A549 (cell line): ENCODE data around the gene DARS2. TPM values are rescaled to one million over a fixed set of nuclear protein-coding genes. Genes with fewer than 3 reads are reported as not detected.

Experiments used
- ATAC-seq, 2 experiments: fragments of 200-7000 bp in 1 of 2; fragments of >200 bp in 1 of 2; cut with Nextera tagmentation in 1 of 2; cut with Tn5 transposase in 1 of 2; 3 replicates each; pipeline versions ENCODE4 v1.8.0 to v1.9.1; 2018 to 2020; ENCODE audit warnings: mild to moderate bottlenecking in 1 of 2, moderate library complexity in 1 of 2
- CTCF ChIA-PET: fragments of 300-600 bp; sonication (Branson Sonifier 250); formaldehyde crosslinking; extraction: SDS; loops from one replicate; lab custom pipeline; 2021; ENCODE audit warnings: antibody characterized with exemption, inconsistent platforms; lab: Yijun Ruan, JAX
- POLR2A ChIA-PET: fragments of 350-600 bp; formaldehyde crosslinking; extraction: SDS; loops from one replicate; lab custom pipeline; 2021; ENCODE audit warnings: antibody characterized with exemption, inconsistent platforms; lab: Yijun Ruan, JAX
- DNase-seq, 2 experiments: peaks; one replicate each; pipeline versions ENCODE4 v3.0.0 to v3.0.0-alpha.2; 2011 to 2016; ENCODE audit warnings: low read depth in 1 of 2, low spot score in 1 of 2
- FAIRE-seq: peaks from 2 replicates; lab custom pipeline; 2011; peaks lifted over from hg19 to GRCh38; lab: Jason Lieb, UNC
- H3K27ac ChIP-seq, 2 experiments: fragments of >200 bp; sonication (Bioruptor Twin); formaldehyde crosslinking; 3 replicates each; pipeline ENCODE4 v1.5.1; 2016 to 2017
- H3K4me1 ChIP-seq: fragments of >200 bp; sonication (Bioruptor Twin); formaldehyde crosslinking; 3 replicates; pipeline ENCODE4 v1.6.1; 2016
- H3K4me2 ChIP-seq: fragments of >200 bp; sonication (Bioruptor Twin); formaldehyde crosslinking; 3 replicates; pipeline ENCODE4 v1.6.1; 2016
- H3K4me3 ChIP-seq: fragments of >200 bp; sonication (Bioruptor Twin); formaldehyde crosslinking; 3 replicates; pipeline ENCODE4 v1.5.1; 2016
- H3K9me3 ChIP-seq: fragments of >200 bp; sonication (Bioruptor Twin); formaldehyde crosslinking; 3 replicates; pipeline ENCODE4 v1.6.1; 2016
- CBX8 ChIP-seq: fragments of 200-600 bp; sonication (generic); IDR thresholded peaks from 2 replicates; pipeline ENCODE4 v1.6.1; 2016
- CHD4 ChIP-seq: fragments of 200-600 bp; sonication (generic); IDR thresholded peaks from 2 replicates; pipeline ENCODE4 v1.6.1; 2016; ENCODE audit warnings: antibody characterized with exemption, mild to moderate bottlenecking, borderline replicate concordance
- EHF ChIP-seq: fragments of 250-450 bp; sonication (Bioruptor Pico); IDR thresholded peaks from 2 replicates; pipeline ENCODE4 v1.5.0; 2020; ENCODE audit warnings: mild to moderate bottlenecking
- EHMT2 ChIP-seq: fragments of 200-600 bp; sonication (generic); IDR thresholded peaks from 2 replicates; pipeline ENCODE4 v1.6.1; 2016; ENCODE audit warnings: antibody characterized with exemption, low read depth, mild to moderate bottlenecking, moderate library complexity
- ESRRA ChIP-seq: fragments of 150-350 bp; IDR thresholded peaks from 2 replicates; pipeline ENCODE4 v1.6.1; 2014; ENCODE audit warnings: mild to moderate bottlenecking, low read length, borderline replicate concordance
- FOXS1 ChIP-seq: fragments of 250-450 bp; sonication (Bioruptor Pico); IDR thresholded peaks from 2 replicates; pipeline ENCODE4 v1.5.0; 2020; ENCODE audit warnings: mild to moderate bottlenecking, moderate library complexity
- GATA3 ChIP-seq: IDR thresholded peaks from 2 replicates; pipeline ENCODE4 v1.6.1; 2012; ENCODE audit warnings: borderline replicate concordance
- HDAC2 ChIP-seq: fragments of 200-600 bp; sonication (generic); IDR thresholded peaks from 2 replicates; pipeline ENCODE4 v1.6.1; 2016
- HEYL ChIP-seq: fragments of 250-450 bp; sonication (Bioruptor Pico); IDR thresholded peaks from 2 replicates; pipeline ENCODE4 v1.8.0; 2021; ENCODE audit warnings: mild to moderate bottlenecking, moderate library complexity
- HOXA7 ChIP-seq: fragments of 250-450 bp; sonication (Bioruptor Pico); IDR thresholded peaks from 2 replicates; pipeline ENCODE4 v1.5.0; 2020; ENCODE audit warnings: mild to moderate bottlenecking, moderate library complexity
- HOXB13 ChIP-seq: fragments of 250-450 bp; sonication (Bioruptor Pico); IDR thresholded peaks from 2 replicates; pipeline ENCODE4 v1.5.0; 2020; ENCODE audit warnings: low read depth, mild to moderate bottlenecking, moderate library complexity
- HOXB5 ChIP-seq: fragments of 250-450 bp; sonication (Bioruptor Pico); IDR thresholded peaks from 2 replicates; pipeline ENCODE4 v1.5.0; 2020; ENCODE audit warnings: mild to moderate bottlenecking, moderate library complexity
- JUN ChIP-seq, 2 experiments: fragments of >200 bp; sonication (Bioruptor Twin); formaldehyde crosslinking; IDR thresholded peaks; 2 replicates in 1 of 2; 3 replicates in 1 of 2; pipeline ENCODE4 v1.6.1; 2016 to 2017
- KDM1A ChIP-seq: fragments of 200-600 bp; sonication (generic); IDR thresholded peaks from 2 replicates; pipeline ENCODE4 v1.6.1; 2016; ENCODE audit warnings: low read depth, mild to moderate bottlenecking
- MYC ChIP-seq: IDR thresholded peaks from 2 replicates; pipeline ENCODE4 v1.6.1; 2012; ENCODE audit warnings: mild to moderate bottlenecking, inconsistent platforms, low read length, improper control_type of control experiment, borderline replicate concordance
- NPAS2 ChIP-seq: fragments of 250-450 bp; sonication (Bioruptor Pico); IDR thresholded peaks from 2 replicates; pipeline ENCODE4 v1.8.0; 2022; ENCODE audit warnings: mild to moderate bottlenecking, moderate library complexity, borderline replicate concordance
- POLR2AphosphoS2 ChIP-seq: conservative IDR thresholded peaks from 2 replicates; pipeline ENCODE4 v1.6.1; 2012; ENCODE audit warnings: low read length, improper control_type of control experiment, inconsistent platforms
- RAD21 ChIP-seq, 2 experiments: fragments of >200 bp in 1 of 2; sonication (Bioruptor Twin) in 1 of 2; formaldehyde crosslinking in 1 of 2; IDR thresholded peaks in 1 of 2; conservative IDR thresholded peaks in 1 of 2; 2 replicates in 1 of 2; 3 replicates in 1 of 2; pipeline ENCODE4 v1.6.1; 2012 to 2018; ENCODE audit warnings: inconsistent platforms in 1 of 2
- RCOR1 ChIP-seq: fragments of 150-350 bp; IDR thresholded peaks from 2 replicates; pipeline ENCODE4 v1.6.1; 2014; ENCODE audit warnings: antibody characterized with exemption, low read length, low read depth
- RFX5 ChIP-seq: fragments of 450-650 bp; IDR thresholded peaks from 2 replicates; pipeline ENCODE4 v1.7.1; 2014; ENCODE audit warnings: antibody characterized with exemption, mild to moderate bottlenecking, moderate library complexity
- SMC3 ChIP-seq: fragments of >200 bp; sonication (Bioruptor Twin); formaldehyde crosslinking; IDR thresholded peaks from 3 replicates; pipeline ENCODE4 v1.6.1; 2018; ENCODE audit warnings: inconsistent platforms
- SREBF2 ChIP-seq: fragments of 450-650 bp; IDR thresholded peaks from 2 replicates; pipeline ENCODE4 v1.6.1; 2014; ENCODE audit warnings: mild to moderate bottlenecking, moderate library complexity
- TFCP2L1 ChIP-seq: fragments of 250-450 bp; sonication (Bioruptor Pico); IDR thresholded peaks from 2 replicates; pipeline ENCODE4 v1.5.0; 2021; ENCODE audit warnings: mild to moderate bottlenecking
- TP53 ChIP-seq: fragments of 250-450 bp; sonication (Bioruptor Pico); IDR thresholded peaks from 2 replicates; pipeline ENCODE4 v1.5.0; 2021; ENCODE audit warnings: mild to moderate bottlenecking, moderate library complexity
- ZC3H11A ChIP-seq: fragments of 450-650 bp; IDR thresholded peaks from 2 replicates; pipeline ENCODE4 v1.6.1; 2014; ENCODE audit warnings: antibody characterized with exemption, mild to moderate bottlenecking
- ZFP36 ChIP-seq: fragments of 450-650 bp; IDR thresholded peaks from 2 replicates; pipeline ENCODE4 v1.6.1; 2014; ENCODE audit warnings: borderline replicate concordance; ENCODE audit not compliant: partially characterized antibody
- ZNF302 ChIP-seq: fragments of 250-450 bp; sonication (Bioruptor Pico); IDR thresholded peaks from 2 replicates; pipeline ENCODE4 v1.9.0; 2021; ENCODE audit warnings: inconsistent platforms, mild to moderate bottlenecking, moderate library complexity
- ZSCAN20 ChIP-seq: fragments of 250-450 bp; sonication (Bioruptor Pico); IDR thresholded peaks from 2 replicates; pipeline ENCODE4 v1.8.0; 2022; ENCODE audit warnings: mild to moderate bottlenecking, moderate library complexity
- polyA plus RNA-seq, 4 experiments: library from polyadenylated mRNA; depleted of rRNA in 3 of 4; stranded (reverse); fragments of >200 nt; fragmentation: RNase III in 1 of 4; extraction: RNeasy Plus Mini Kit Qiagen cat#74134 plus additional on column Dnase treatment in 1 of 4; gene quantifications; 2 replicates in 3 of 4; 3 replicates in 1 of 4; pipeline ENCODE4 v1.2.3, GENCODE V29; 2011 to 2017
- TF ChIP-seq, protein P1 (sequence below): fragments of 150-350 bp; IDR thresholded peaks from 2 replicates; pipeline ENCODE4 v1.6.1; 2014; ENCODE audit warnings: low read depth, mild to moderate bottlenecking, low read length
- TF ChIP-seq, protein P2 (sequence below): fragments of 250-450 bp; sonication (Bioruptor Pico); IDR thresholded peaks from 2 replicates; pipeline ENCODE4 v1.5.0; 2020; ENCODE audit warnings: low read depth, mild to moderate bottlenecking, moderate library complexity
- TF ChIP-seq, protein P3 (sequence below): IDR thresholded peaks from 2 replicates; pipeline ENCODE4 v1.6.1; 2012; ENCODE audit warnings: low read depth, borderline replicate concordance
- TF ChIP-seq, protein P4 (sequence below): fragments of >200 bp; sonication (Bioruptor Twin); formaldehyde crosslinking; IDR thresholded peaks from 3 replicates; pipeline ENCODE4 v1.5.1; 2016
- TF ChIP-seq, protein P5 (sequence below): fragments of 200-600 bp; sonication (generic); IDR thresholded peaks from 2 replicates; pipeline ENCODE4 v1.6.1; 2016; ENCODE audit warnings: antibody characterized with exemption, mild to moderate bottlenecking, moderate library complexity

Gene DARS2
- polyA plus RNA-seq, 2 of the 4 experiments (the other 2 are of a cell fraction): 43.1 to 70.4 TPM

DNA sequence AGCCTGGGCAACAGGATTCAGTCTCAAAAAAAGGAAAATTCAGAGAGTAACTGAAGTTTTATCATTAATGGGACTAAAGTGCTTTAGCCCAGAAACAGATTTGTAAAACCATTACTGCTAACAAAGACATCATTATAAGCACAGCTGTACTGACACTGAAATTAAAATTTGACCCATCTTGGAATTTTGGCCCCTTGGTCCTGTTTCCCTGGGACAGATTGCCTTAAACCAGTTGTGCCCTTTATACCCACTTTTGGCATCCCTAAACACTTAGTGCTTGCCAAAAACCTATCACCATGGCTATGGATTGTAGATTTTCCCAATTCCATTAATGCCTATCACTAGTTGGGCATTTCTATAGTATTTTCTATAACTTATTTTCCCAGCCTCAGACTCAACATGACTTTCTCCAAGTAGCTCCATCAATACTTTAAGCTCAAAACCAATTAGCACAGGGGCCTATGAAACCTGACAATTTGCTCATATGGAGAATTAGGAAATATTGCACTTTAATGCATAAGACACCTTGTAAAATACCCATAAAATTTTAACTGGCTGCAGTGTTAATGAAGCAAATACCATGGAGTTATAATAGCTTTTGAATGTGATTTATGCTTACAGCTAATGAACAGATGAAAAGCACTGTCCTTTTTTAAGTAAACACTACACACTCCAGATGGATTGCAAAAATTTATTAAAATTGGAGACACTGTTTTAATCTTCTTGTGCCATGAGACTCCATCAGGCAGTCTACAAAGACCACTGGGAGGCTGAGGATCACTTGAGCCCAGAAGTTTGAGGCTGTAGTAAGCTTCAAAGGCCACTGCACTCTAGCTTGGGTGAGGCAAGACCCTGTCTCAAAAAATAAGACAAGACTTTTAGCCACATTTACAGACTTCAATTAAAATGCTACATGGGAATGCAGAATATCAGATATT is 39.0 kb downstream of the DARS2 start:
- CTCF ChIA-PET: interaction anchor here (0.9 to 1.4 kb wide), 2 partner anchors 354 to 434 kb away, joined by 3 to 5 read pairs; no protein-coding TSS in a partner anchor
- H3K9me3 ChIP-seq: no peaks in the 10 kb centered on the region
- no peak for DNase-seq
- peak overlapping the region; percentile 97; the same call in 1 of the 3 replicates for H3K4me3 ChIP-seq
- peak overlapping the region in 1 of 2 experiments; percentile 97; a peak in 3 of 6 replicates for H3K27ac ChIP-seq
- H3K4me1 ChIP-seq: peaks cover 24% of the 10 kb centered on the region
- peak overlapping the region; percentile 78 for H3K4me2 ChIP-seq
- POLR2A ChIA-PET: no interaction called here
- no peak for ATAC-seq
- no peak for FAIRE-seq
- no peak for TF ChIP-seq SMC3
- TF ChIP-seq CHD4: no peak
- no peak for TF ChIP-seq NPAS2 (CRISPR knock-in tag)
- TF ChIP-seq TFCP2L1 (CRISPR knock-in tag): peak; percentile 96
- no peak for TF ChIP-seq SREBF2
- no peak for TF ChIP-seq ESRRA
- TF ChIP-seq, protein P1, sequence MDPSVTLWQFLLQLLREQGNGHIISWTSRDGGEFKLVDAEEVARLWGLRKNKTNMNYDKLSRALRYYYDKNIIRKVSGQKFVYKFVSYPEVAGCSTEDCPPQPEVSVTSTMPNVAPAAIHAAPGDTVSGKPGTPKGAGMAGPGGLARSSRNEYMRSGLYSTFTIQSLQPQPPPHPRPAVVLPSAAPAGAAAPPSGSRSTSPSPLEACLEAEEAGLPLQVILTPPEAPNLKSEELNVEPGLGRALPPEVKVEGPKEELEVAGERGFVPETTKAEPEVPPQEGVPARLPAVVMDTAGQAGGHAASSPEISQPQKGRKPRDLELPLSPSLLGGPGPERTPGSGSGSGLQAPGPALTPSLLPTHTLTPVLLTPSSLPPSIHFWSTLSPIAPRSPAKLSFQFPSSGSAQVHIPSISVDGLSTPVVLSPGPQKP: no peak
- TF ChIP-seq RAD21 (conservative IDR thresholded peaks at IDR 0.05 in 1 of 2, IDR thresholded peaks at IDR 0.05 in 1 of 2): no peak
- TF ChIP-seq HOXA7 (CRISPR knock-in tag): peak; percentile 97
- TF ChIP-seq RCOR1: no peak
- no peak for TF ChIP-seq FOXS1
- no peak for TF ChIP-seq RFX5
- TF ChIP-seq HOXB5: peak; percentile 29; the same call in 1 of the 2 replicates
- TF ChIP-seq, protein P2, sequence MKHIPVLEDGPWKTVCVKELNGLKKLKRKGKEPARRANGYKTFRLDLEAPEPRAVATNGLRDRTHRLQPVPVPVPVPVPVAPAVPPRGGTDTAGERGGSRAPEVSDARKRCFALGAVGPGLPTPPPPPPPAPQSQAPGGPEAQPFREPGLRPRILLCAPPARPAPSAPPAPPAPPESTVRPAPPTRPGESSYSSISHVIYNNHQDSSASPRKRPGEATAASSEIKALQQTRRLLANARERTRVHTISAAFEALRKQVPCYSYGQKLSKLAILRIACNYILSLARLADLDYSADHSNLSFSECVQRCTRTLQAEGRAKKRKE (CRISPR knock-in tag): 0 out of 2 replicates have a peak, but pooled peaks have one; percentile 27
- peak; percentile 93 for TF ChIP-seq POLR2AphosphoS2
- TF ChIP-seq EHMT2: no peak
- peak; percentile 8 to 9; a peak in 2 of 5 replicates for TF ChIP-seq JUN (IDR thresholded peaks at IDR 0.05)
- no peak for TF ChIP-seq ZNF302
- no peak for TF ChIP-seq MYC
- TF ChIP-seq HEYL (CRISPR knock-in tag): no peak
- no peak for TF ChIP-seq HOXB13 (CRISPR knock-in tag)
- TF ChIP-seq ZSCAN20 (CRISPR knock-in tag): no peak
- TF ChIP-seq HDAC2: no peak
- TF ChIP-seq, protein P3, sequence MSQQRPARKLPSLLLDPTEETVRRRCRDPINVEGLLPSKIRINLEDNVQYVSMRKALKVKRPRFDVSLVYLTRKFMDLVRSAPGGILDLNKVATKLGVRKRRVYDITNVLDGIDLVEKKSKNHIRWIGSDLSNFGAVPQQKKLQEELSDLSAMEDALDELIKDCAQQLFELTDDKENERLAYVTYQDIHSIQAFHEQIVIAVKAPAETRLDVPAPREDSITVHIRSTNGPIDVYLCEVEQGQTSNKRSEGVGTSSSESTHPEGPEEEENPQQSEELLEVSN: no peak
- TF ChIP-seq TP53 (CRISPR knock-in tag): 0 out of 2 replicates have a peak, but pooled peaks have one; percentile 1
- TF ChIP-seq, protein P4, sequence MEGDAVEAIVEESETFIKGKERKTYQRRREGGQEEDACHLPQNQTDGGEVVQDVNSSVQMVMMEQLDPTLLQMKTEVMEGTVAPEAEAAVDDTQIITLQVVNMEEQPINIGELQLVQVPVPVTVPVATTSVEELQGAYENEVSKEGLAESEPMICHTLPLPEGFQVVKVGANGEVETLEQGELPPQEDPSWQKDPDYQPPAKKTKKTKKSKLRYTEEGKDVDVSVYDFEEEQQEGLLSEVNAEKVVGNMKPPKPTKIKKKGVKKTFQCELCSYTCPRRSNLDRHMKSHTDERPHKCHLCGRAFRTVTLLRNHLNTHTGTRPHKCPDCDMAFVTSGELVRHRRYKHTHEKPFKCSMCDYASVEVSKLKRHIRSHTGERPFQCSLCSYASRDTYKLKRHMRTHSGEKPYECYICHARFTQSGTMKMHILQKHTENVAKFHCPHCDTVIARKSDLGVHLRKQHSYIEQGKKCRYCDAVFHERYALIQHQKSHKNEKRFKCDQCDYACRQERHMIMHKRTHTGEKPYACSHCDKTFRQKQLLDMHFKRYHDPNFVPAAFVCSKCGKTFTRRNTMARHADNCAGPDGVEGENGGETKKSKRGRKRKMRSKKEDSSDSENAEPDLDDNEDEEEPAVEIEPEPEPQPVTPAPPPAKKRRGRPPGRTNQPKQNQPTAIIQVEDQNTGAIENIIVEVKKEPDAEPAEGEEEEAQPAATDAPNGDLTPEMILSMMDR: no peak
- TF ChIP-seq, protein P5, sequence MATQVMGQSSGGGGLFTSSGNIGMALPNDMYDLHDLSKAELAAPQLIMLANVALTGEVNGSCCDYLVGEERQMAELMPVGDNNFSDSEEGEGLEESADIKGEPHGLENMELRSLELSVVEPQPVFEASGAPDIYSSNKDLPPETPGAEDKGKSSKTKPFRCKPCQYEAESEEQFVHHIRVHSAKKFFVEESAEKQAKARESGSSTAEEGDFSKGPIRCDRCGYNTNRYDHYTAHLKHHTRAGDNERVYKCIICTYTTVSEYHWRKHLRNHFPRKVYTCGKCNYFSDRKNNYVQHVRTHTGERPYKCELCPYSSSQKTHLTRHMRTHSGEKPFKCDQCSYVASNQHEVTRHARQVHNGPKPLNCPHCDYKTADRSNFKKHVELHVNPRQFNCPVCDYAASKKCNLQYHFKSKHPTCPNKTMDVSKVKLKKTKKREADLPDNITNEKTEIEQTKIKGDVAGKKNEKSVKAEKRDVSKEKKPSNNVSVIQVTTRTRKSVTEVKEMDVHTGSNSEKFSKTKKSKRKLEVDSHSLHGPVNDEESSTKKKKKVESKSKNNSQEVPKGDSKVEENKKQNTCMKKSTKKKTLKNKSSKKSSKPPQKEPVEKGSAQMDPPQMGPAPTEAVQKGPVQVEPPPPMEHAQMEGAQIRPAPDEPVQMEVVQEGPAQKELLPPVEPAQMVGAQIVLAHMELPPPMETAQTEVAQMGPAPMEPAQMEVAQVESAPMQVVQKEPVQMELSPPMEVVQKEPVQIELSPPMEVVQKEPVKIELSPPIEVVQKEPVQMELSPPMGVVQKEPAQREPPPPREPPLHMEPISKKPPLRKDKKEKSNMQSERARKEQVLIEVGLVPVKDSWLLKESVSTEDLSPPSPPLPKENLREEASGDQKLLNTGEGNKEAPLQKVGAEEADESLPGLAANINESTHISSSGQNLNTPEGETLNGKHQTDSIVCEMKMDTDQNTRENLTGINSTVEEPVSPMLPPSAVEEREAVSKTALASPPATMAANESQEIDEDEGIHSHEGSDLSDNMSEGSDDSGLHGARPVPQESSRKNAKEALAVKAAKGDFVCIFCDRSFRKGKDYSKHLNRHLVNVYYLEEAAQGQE: no peak
- TF ChIP-seq EHF (CRISPR knock-in tag): 0 out of 2 replicates have a peak, but pooled peaks have one; percentile 51
- no peak for TF ChIP-seq CBX8
- no peak for TF ChIP-seq GATA3
- no peak for TF ChIP-seq ZFP36
- no peak for TF ChIP-seq KDM1A
- TF ChIP-seq ZC3H11A: no peak
